ENCODE data around the gene MBOAT1.
"Not testable (repeated sequence)": the region's sequence is repeated elsewhere in the genome, so short reads cannot be mapped to it uniquely, and the experiment has no call there.

Gene MBOAT1

GRCh38 chr6:20188630-20189075 is 23.6 kb downstream of the MBOAT1 start:
- DNase-seq (ENCODE audit: extremely low spot score): no peak
- CTCF ChIA-PET: no interaction called here
- POLR2A ChIA-PET: no interaction called here
- no peak for TF ChIP-seq CTCF (IDR thresholded peaks at IDR 0.05; ENCODE audit: control extremely low read depth, extremely low read depth, low read depth, missing control alignments)

GRCh38 chr6:20186981-20187380 is 25.3 kb downstream of the MBOAT1 start:
- ChIA-PET POLR2A (no interaction called here), CTCF (no interaction called here)
- DNase-seq (ENCODE audit: extremely low spot score): no peak
- TF ChIP-seq CTCF (IDR thresholded peaks at IDR 0.05; ENCODE audit: control extremely low read depth, extremely low read depth, low read depth, missing control alignments): no peak

GRCh38 chr6:20183706-20184105 is 28.6 kb downstream of the MBOAT1 start:
- no peak for DNase-seq (ENCODE audit: extremely low spot score)
- ChIA-PET POLR2A (no interaction called here), CTCF (interaction anchor here (1.3 kb wide), 1 partner anchor 13 kb away, joined by 3 read pairs; no protein-coding TSS in a partner anchor)
- no peak for TF ChIP-seq CTCF (IDR thresholded peaks at IDR 0.05; ENCODE audit: control extremely low read depth, extremely low read depth, low read depth, missing control alignments)

GRCh38 chr6:20182926-20183521 is 29.2 kb downstream of the MBOAT1 start:
- CTCF ChIA-PET: interaction anchor here (1.3 kb wide), 1 partner anchor 12 kb away, joined by 3 read pairs; no protein-coding TSS in a partner anchor
- POLR2A ChIA-PET: no interaction called here
- no peak for TF ChIP-seq CTCF (IDR thresholded peaks at IDR 0.05; ENCODE audit: control extremely low read depth, extremely low read depth, low read depth, missing control alignments)
- no peak for DNase-seq (ENCODE audit: extremely low spot score)

GRCh38 chr6:20182069-20182468 is 30.2 kb downstream of the MBOAT1 start:
- DNase-seq (ENCODE audit: extremely low spot score): no peak
- CTCF ChIA-PET: no interaction called here
- TF ChIP-seq CTCF (IDR thresholded peaks at IDR 0.05; ENCODE audit: control extremely low read depth, extremely low read depth, low read depth, missing control alignments): no peak
- POLR2A ChIA-PET: no interaction called here

- CTCF ChIA-PET: interaction anchor here (1.3 kb wide), 1 partner anchor 54 kb away, joined by 3 read pairs; no protein-coding TSS in a partner anchor
- POLR2A ChIA-PET: no interaction called here
- TF ChIP-seq CTCF (IDR thresholded peaks at IDR 0.05; ENCODE audit: control extremely low read depth, extremely low read depth, low read depth, missing control alignments): no peak
- peak; percentile 34 for DNase-seq (ENCODE audit: extremely low spot score)
Observed at GRCh38 chr6:20180935-20181334, 31.3 kb downstream of the MBOAT1 start.

GRCh38 chr6:20179287-20180045 is 32.8 kb downstream of the MBOAT1 start:
- DNase-seq (ENCODE audit: extremely low spot score); CTCF ChIA-PET; POLR2A ChIA-PET: not testable (repeated sequence)
